HL-60/S4 treated with phorbol 12-myristate 13-acetate at 8.2 ng/mL for 4 days and 3 days (cell line): ENCODE results near the gene TXNRD3.

ENCODE experiments used
- in situ Hi-C: fragments of 300-500 bp; cut with MboI; formaldehyde crosslinking; loops from 2 replicates; pipeline ENCODE4 v1.15.0; 2022; ENCODE audit warnings: low sequenced_read_pairs

Gene TXNRD3

DNA sequence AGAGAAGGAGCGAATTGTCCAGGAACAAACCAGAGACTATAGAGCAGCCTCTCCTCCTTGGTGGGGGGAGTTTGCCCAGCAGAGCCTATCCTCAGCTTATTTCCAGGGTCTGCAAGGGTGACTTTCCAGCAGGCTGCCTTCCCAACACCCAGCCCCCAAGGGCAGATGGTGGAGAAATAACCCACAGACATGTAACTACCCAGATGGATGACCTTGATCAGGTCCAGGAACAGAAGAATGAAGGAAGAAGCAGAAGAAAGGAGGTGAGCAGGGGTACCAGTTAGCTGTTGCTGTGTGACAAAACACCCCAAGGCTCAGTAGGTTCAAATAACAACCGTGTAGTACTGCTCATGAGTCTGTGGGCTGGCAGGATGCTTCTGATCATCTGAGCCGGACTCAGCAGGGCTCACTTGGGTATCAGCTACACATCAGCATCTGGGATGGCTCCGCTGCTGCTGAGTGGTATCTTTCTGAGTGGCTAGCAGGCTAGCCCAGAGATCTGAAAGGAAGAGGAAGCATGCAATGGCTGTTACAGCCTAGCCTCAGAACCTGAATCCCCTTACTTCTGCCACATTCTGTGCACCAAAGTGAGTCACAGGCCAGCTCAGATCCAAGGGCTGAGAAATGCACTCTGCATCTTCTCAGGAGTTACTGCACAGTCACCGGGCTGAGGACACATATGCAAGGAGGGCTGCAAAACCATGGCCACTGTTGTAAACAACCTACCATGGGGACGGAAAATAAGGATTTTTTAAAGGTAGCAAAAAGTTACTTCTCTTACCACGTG, 22.2 kb upstream of the TXNRD3 start:
- in situ Hi-C loops = loop anchor here (10.0 to 25.0 kb wide), 2 partner anchors 308 to 785 kb away; partner anchors contain the start of gene PLXNA1

DNA sequence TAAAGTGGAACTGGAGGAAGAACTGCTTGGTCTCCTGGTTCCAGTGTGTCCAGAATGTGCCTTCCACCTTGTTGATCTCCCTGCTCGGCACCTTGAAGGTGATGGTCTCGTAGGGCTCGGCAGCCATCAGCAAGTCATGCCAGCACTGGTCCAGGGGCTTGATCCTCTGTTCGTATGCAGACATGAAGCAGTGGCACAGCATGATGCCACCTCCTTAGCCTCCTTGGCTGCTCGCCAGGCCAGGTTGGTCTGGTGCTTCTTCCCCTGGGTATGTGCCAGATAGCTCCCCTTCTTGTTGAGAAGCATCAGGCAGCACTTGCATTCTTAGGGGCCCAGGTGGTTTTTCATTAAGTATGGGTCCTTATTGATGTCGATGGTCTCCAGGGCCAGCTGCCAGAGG, 17.8 kb upstream of the TXNRD3 start:
- in situ Hi-C loops = loop anchor here (10.0 kb wide), 1 partner anchor 312 kb away; the partner anchor contains the start of gene PLXNA1

DNA sequence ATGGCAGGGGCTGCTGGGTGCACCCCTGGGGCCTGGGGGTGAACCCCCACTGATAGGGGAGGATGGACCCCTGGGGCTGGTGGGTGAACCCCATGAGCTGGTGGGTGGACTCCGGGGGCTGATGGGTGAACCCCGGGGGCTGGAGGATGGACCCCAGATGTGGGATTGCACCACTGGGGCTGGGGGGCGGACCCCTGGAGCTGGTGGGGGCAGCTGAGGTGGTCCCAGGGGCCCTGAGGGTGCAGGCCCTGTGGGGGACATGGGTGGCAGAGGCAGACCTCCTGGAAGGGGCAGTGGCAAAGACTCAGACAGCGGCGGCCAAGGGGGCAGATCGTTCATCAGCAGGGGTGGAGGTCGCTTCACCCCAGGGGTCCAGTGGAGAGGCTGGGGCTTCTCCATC, 17.4 kb upstream of the TXNRD3 start:
- in situ Hi-C loops = loop anchor here (10.0 kb wide), 1 partner anchor 312 kb away; the partner anchor contains the start of gene PLXNA1

DNA sequence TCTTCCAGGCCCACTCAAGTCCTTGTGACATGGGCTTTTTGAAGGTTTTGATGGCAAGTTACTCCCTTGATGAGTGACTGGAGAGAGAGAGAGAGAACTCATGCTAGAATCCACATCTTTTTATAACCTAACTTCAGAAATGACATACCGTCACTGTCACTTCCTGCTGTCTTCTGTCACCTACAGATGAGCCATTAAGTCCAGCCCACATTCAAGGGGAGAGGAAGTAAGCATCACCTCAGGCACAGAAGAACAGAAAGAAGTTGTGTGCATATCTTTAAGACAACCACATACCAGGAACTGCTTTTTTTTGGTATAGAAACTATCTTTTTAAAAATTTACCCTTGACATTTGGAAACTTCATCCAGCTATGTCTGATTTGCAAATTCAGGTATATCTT, 16.6 kb upstream of the TXNRD3 start:
- in situ Hi-C loops = loop anchor here (10.0 kb wide), 1 partner anchor 313 kb away; the partner anchor contains the start of gene PLXNA1

DNA sequence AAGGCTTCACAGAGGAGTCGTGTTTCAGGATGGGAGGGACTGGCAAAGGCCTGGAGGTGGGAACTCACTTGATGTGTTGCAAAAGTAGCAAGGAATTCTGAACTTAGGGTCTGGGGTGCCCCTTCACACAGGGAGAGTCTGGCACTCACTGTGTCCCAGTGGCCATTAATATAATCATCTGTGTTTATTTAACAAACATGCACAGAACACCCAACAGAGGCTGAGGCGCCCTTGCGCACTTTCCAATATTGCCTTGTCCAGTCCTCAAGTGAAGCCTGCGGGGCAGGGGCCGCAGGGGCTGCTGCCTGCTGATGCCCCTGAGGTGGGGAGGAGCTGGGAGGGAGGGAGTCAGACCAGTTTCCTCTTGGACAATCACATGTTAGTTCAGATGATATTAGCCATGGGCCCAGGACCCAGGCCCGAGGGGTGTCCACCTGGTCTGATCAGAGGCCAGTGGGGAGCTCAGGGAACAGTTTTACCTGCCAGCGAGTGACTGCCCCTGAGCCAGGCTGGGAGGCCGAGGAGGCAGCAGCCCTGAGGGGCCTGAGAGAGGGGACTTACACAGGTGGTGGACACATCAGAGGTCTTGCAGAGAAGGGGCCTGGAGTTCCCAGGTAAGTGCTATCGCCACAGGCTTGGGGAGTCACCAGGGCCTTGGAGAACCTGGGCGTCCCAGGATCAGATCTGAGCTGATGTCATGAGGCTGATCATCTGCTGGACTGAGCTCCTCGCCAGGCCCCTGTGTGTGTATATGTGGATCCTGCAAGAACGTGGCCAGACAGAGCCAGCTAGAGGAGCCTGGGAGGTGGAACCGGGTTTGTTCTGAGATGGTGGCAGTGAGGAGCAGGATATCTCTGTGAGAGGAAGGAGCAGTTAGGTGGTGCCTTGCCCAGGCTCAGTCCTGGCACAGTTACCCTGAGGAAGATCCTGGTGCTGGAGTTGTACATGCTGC, 13.8 kb upstream of the TXNRD3 start:
- in situ Hi-C loops = no loop called here

DNA sequence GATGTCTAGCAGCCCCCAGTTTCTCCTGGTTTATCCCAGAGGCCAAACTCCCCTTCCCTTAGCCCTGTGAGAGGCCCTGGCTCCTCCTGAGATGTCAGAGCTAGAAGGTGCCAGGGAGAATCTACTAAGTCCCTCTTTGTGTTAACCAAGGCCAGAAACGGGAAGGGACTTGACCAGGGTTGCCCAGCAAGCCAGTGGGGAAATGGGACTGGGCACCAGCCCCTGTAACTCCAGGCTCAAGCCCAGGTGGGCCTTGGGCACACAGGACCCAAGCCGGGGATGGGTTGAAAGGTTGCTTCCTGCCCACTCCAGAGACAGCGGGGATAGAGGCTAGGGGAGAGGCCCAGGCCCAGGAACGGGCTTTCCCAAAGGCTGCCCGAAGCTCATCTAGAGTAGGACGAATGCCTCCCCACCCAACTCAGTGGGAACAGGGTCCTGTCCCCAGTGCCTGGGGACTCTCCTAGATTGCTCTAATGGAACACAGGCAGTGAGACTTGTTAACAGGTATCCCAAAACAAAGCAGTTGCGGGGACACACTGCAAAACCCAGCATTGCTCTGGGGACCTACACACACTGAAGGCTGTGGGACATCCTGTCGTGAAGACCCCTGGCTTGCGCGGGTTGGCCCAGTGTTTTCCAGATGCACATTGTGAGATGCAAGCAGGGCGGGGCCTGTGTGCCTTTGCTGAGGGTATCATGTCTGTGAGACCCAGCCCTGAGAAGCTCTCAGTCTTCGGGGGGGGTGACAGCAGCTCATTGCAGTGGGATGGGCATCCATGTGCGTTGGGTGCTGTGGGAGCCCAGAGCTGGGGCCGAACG, 12.9 kb upstream of the TXNRD3 start:
- in situ Hi-C loops = no loop called here

DNA sequence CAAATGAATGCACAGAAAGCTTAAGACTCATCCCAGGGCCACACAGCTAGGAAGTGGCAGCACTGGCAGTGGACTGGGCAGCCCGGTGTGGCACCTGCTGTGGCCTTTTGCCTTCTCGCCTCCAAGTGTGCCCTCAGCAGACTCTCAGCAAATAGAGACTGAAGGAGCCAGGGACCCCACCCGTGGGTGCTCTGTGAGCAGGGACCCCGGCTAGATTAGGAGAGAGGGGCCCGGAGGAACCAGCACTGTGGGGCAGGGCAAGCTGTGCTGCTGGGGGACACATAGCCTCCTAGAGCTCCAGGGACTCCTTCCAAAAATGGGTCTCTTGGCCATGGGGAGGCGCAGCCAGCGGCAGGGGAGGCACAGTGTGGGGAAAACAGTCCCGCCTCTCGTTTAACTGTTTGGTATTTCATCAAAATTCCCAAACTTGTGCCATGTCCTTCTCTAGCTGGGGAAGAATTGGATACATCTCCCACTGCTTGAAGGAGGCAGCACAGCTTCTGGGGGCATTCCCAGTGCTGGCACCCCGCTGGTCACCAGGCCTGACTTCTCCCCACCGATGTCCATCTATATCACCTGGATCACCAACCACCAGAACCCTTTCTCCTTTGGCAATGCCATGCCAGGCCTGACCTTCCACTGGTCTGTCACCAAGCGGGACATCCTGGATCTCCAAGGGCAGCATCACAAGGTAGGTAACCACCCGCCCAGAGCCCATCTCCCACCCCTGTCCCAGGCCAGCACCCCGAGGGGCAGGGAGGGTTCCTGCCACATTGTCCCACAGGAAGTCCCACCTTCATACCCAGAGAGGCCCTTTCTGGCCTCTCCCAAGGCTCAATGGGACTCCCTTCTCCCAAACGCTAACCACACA, 12.0 kb upstream of the TXNRD3 start:
- in situ Hi-C loops = no loop called here

DNA sequence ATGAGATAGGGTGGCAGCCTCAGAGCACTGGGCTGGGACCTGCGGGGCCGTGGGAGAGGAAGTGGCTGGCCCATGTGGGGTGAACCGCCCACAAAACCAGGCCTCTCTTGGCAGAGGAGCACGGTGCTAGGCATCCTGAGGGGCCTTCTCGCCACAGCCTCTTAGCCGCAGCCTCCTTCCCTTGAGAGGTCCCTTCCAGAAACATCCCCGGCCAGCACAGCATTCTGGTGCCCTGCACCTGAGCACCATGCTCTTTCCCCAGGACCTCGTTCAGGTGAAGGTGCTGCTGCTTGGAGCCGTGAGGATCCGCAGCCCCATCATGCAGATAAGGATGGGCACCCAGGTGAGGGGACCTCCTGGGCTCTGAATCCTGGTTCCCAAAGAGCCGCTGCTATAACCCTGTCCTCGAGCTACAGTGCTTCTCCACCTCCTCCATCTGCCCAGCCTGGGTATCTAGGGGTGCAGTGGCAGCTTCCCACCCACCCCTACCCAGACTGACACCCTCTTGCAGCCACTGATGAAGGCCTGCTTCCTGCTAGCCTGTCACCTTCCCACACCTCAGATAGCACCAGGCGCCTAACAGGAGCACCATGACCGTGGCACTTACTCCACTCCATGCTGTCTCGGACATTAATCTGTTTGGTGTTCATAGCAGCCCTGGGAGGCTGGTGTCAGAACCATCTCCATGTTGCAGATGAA, 11.2 kb upstream of the TXNRD3 start:
- in situ Hi-C loops = no loop called here

DNA sequence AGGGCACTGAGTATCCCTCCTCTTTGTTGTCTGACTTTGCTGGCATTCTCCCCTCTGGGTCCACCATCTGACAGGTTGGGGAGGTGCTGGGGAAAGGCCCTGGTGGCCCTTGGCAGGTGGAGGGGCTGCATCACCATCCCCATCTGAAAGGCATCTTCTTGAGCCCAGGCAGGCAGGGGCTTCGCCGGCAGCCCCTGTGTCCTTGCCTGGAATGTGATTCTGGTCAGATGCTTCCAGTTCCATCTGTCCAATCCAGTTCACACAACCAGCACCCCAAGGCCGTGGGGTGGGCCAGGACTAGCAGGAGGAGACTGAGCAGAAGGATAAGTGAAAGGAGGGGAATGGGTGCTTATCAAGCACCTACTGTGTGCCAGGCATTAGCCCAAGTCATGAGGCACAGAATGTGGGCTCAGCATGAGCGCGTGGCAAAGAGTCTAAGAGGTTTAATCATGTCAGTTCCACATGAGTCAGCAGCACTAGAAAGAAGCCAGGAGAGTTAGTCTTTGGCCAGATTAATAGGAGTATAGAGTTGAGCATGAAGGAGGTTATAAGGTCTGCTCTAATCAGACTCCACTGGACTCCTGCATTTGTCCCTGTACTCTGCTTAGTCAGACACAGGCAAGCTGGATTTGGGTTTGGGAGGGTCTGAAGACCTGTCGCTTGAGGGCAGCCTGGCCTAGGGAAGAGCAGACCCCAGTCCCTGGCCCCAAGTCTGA, 10.5 kb upstream of the TXNRD3 start:
- in situ Hi-C loops = no loop called here

DNA sequence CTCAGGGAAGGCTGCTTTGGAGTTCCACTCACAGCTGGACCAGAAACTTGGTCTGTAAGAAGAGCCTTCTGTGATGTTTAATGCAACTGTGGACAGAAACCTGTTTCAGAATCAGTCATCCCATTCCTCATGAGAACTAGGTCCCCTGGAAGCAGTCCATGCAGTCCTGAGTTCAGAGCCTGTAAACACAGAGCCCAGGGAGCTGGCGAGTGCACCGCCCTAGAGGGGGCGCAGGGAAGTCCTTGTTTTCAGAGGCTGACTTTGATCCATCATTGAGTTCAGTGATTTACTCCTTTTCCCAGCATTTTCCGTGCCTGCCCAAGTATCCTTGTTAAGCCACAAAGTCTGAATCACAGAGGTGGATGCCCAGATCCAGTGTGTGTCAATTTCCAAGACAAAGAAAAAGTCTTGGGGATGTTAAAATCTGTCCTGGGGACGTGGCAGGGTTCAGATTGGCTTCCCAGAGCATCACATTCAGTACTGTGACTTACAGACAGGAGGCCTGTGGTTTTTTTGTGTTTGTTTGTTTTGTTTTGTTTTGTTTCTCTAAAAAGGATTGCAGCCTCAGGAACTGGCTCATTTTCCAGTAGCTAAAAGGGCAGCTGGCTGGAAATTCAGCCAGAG, 9.8 kb upstream of the TXNRD3 start:
- in situ Hi-C loops = no loop called here

DNA sequence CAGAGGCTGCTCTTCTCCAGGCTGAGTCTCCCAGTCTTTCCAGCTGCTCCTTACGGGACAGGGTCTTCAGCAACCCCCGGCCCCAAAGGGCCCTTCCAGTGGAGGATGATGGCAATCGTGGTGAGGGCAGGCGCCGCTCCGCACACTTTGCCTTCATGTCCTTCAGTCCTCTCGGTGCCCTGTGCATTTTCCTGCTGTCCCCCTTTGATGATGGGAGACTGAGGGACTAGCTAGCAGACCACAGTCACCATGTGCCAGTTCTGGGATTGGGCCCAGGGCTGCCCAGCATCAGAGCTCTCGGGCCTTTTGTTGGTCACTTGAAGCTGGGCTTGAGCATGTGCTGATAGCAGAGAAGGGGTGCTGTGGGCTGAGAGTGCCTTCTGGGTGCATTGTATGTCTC, 8.8 kb upstream of the TXNRD3 start:
- in situ Hi-C loops = no loop called here

DNA sequence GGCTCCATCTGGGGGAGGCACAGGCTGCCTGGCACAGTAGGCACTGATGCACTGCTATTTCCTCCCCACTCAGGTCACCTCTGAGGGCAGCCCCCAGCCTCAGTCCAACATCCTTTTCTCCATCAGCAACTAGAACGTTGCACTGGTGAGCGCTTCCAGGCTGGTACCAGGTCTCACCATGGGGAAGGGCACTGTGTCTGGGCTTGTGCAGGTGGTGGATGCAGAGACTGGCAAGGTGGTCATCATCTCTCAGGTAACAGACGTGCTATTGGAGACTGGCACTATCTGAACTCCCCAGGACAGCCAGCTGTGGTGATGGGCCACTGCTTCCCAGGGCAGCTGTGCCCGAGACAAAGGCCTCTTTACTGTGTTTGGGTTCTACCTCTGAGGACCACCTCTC, 8.3 kb upstream of the TXNRD3 start:
- in situ Hi-C loops = no loop called here

DNA sequence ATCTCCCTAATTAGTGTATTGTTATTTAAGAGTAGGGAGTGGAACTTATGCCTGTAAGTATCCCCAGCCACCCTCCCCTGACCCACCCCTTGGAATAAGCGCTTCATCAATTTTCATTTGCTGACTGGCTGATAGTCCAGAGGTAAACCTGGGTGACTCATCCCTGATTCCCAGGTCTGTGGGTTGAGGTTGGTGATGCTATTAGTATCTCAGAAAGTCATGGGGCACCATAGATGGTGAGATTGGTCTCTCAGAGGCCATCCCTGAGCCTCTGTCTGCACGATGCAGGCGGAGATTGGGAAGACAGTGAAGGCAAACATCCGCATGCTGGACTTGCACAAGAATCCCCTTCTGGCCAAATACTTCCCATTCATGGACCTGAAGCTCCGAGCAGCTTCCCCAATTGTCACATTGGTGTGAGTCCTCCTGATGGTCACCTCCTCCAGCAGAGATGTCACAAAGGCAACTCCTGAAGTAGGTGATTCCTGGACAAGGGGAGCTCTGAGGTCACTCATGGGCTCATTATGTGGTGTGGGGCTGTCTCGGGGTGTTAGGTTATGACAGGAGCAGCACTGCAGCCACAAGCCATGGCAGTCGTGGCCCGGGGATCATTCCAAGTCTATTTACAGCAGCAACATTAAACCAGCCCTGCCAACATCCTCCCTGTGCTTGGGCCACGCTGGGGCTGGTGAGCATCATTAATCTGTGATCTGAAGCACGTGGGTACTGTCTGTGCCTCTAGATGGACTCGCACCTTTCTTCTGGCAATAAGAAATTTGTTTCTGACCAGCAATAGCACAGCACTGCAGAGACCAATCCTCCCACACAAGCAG, 6.8 kb upstream of the TXNRD3 start:
- in situ Hi-C loops = no loop called here

DNA sequence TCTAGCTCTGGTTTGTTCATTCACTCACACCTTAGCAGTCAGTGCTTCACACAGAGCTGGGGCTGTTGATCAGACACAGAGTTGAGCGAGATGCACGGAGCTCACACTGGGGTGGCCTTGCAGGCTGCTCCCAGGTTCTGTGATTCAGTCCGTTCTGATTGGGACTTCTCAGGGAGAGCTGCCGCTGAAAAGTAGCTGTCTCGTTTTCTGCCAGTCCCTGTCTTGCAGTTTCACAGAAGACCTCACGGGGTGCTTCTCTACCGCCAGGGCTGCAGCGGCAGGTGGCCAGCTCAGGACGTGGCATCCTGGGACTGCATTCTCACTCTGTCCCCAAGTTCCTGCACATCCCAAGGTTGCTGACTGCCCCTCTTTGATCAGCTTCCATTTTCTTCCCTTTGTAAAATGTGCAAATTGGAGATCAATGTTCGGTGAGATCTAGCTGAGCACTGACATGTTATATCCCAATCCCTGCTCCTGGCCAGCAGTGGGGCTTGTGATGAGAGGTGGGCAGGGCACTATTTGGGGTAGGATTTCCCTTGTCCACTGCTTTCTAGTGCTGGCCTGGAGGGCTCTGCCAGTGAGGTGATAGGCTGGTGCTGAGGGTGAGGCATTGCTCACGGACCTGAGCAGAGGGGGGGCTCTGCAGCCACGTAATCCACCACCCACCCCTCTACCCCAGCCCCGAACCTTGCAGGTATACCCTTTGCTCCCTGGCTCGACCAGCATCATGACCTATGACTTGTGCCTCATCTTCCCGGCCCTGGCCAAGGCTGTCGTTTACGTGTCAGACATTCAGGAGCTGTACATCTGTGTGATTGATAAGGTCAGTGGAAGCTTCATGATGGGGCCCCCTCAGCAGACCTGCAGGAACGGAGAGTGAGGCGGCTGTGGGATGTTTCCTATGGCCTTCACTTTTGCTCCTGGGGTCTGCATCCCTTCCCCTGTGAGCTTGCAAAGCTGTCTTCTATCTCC, 5.3 kb upstream of the TXNRD3 start:
- in situ Hi-C loops = no loop called here

DNA sequence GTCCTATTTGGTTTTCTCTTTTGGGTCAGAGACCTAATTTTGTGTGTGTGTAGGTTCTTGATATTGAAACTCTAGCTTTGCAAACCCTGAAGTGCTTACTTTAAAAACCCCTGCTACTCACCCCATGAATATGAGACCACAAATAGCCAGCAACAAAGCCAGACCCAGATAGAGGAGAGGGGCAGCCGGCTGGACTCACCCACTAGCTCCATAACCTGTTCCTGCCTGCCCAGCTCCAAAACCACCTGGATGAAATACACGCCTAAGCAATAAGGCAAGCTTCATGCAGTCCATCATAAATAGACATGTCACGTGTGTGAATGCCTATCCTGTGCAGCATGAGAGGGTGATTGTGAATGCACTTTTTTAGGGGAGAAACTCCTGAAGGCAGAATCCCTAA, 3.7 kb upstream of the TXNRD3 start:
- in situ Hi-C loops = no loop called here

DNA sequence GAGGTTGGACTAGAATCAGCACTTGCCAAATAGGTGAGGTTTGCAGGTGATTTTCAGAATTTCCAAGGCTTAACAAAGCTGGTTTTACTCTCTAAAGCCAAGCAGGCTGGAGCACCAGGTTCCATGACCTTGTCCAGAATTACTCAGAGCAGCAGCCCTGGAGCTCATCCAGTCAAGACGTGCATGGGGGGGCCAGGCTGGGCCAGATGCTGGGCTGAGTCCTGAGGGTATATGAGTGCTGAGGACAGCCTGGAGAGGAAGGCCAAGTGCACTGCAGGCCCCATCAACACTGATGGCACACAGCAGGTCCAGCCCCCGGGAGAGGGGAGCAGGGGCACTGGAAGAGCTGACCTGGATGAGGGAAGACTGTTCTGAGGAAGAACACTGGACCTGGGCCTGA, 3.0 kb upstream of the TXNRD3 start:
- in situ Hi-C loops = no loop called here
